Hindlimb muscle (tissue), 1 donor: Measurements from ENCODE around the gene C1orf141. TPM values are rescaled to one million over a fixed set of nuclear protein-coding genes. Genes with fewer than 3 reads are reported as not detected.
"Not testable (repeated sequence)": the region's sequence is repeated elsewhere in the genome, so short reads cannot be mapped to it uniquely, and the experiment has no call there.

Source experiments
- DNase-seq: peaks from one replicate; pipeline ENCODE4 v3.0.0-alpha.2; 2013
- polyA plus RNA-seq: library from polyadenylated mRNA; unstranded; fragments of 120-200 nt; gene quantifications from one replicate; pipeline ENCODE4 v1.2.1, GENCODE V29; 2013; ENCODE audit not compliant: insufficient read length

C1orf141 gene
- polyA plus RNA-seq, 1 donor = not detected

GRCh38 chr1:67085326-67085725 is 49.4 kb downstream of the C1orf141 start:
- no peak for DNase-seq

GRCh38 chr1:67084765-67085318 is 49.9 kb downstream of the C1orf141 start:
- no peak for DNase-seq

- DNase-seq = no peak
Measured at GRCh38 chr1:67078291-67078690, 56.5 kb downstream of the C1orf141 start.

GRCh38 chr1:67077593-67077992 is 57.2 kb downstream of the C1orf141 start:
- DNase-seq = no peak

GRCh38 chr1:67072749-67073148 is 62.0 kb downstream of the C1orf141 start:
- no peak for DNase-seq

GRCh38 chr1:67067655-67068054 is 67.1 kb downstream of the C1orf141 start:
- DNase-seq = not testable (repeated sequence)

- DNase-seq = no peak
Measured at GRCh38 chr1:67062412-67062811, 72.4 kb downstream of the C1orf141 start.

GRCh38 chr1:67061266-67061665 is 73.5 kb downstream of the C1orf141 start:
- DNase-seq = no peak

- DNase-seq = no peak
Measured at GRCh38 chr1:67060811-67061218, 74.0 kb downstream of the C1orf141 start.

GRCh38 chr1:67059346-67059745 is 75.4 kb downstream of the C1orf141 start:
- no peak for DNase-seq

GRCh38 chr1:67058761-67059160 is 76.0 kb downstream of the C1orf141 start:
- DNase-seq = no peak

- no peak for DNase-seq
Measured at GRCh38 chr1:67058242-67058641, 76.5 kb downstream of the C1orf141 start.

GRCh38 chr1:67053785-67054772 is 80.7 kb downstream of the C1orf141 start, which contains the start of gene SLC35D1:
TSS of gene SLC35D1 (minus strand) at chr1:67054148. CDS start at chr1:67054013, 135 bp downstream.
- DNase-seq = peak; percentile 81

GRCh38 chr1:67053535-67053784 is 81.3 kb downstream of the C1orf141 start:
- DNase-seq = no peak

- no peak for DNase-seq
Measured at GRCh38 chr1:67052741-67053534, 81.8 kb downstream of the C1orf141 start.

GRCh38 chr1:67051196-67051595 is 83.6 kb downstream of the C1orf141 start:
- DNase-seq = no peak

- no peak for DNase-seq
Measured at GRCh38 chr1:67044631-67045270, 90.0 kb downstream of the C1orf141 start.

GRCh38 chr1:67043366-67043765 is 91.4 kb downstream of the C1orf141 start:
- no peak for DNase-seq
